NCI-H1092 (cell line): ENCODE measurements around the gene DEFB118.
"Not testable (repeated sequence)": the region's sequence is repeated elsewhere in the genome, so short reads cannot be mapped to it uniquely, and the experiment has no call there.

Experiments used
- DNase-seq: peaks from one replicate; lab custom pipeline; 2025; lab: John Stamatoyannopoulos, UW

The DEFB118 gene, protein sequence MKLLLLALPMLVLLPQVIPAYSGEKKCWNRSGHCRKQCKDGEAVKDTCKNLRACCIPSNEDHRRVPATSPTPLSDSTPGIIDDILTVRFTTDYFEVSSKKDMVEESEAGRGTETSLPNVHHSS

DNA sequence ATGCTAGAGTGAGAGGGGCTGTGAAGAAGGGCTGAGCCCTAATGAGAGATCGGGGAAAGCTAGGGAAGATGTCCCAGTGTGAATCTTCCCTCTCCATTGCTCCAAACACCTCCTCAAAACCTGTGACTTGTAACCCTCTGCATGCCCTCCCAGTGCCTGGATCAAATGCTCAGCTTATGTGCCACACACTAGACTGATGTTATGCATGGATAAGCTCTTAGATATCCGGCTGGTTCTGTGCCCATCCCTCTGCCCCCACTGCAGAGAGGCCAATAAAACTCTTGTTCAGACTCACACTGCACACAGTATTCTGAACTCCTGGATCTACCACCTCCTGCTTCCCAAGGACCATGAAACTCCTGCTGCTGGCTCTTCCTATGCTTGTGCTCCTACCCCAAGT is at the start of gene DEFB118:
TSS of gene DEFB118 (plus strand) at position 301 of the 400 bp plus-strand sequence. CDS start at position 351, 50 bp downstream.
- DNase-seq: no peak

DNA sequence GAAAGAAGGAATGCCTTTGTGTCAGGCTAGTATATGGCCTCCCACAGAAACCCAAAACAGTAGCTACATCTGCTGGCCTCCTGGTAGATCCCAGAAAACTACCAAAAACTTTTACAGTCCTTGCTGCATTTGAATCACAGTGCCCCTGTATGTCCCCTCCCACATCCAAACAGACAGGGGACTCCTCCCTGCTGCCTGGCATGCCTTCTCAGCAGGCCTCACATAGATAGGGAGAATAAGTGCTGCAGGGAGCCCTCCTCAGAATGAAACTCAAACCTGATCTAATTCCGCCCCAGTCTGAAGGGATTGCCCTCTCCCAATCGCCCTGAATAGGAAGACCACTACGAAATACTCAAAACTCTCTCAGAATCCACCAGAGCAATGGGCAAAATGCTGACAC is 45.9 kb upstream of the DEFB118 start:
- no peak for DNase-seq

DNA sequence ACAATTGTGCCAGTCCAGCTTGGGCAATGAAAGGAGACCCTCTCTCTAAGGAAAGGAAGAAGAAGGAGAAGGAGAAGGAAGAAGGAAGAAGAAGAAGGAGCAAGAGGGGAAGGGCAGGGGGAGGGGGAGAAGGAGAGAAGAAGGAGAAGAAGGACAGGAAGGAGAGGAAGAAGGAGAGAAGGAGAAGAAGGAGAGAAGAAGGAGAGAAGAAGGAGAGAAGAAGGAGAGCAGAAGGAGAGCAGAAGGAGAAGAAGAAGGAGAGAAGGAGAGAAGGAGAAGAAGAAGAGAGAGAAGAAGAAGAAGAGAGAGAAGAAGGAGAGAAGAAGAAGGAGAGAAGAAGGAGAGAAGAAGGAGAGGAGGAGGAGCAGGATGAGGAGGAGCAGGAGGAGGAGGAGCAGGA is 37.5 kb upstream of the DEFB118 start:
- no peak for DNase-seq

DNA sequence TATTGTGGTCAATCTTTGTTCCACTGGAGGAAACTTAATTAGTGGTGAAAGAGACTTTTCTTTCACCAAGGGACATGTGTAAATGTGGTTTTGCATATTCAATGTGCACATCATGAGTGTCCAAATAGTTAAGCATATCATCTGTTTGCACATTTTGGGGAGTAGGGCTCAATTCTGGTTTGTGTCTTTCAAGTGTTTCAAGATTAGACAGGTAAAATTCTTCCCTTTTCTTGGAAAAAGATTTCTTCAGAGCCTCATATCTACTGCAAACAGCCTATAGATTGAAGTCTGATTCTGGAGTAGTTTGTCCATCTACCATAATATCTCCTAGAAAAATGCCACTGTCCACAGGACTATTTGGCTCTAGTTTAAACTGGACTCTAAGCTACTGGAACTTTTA is 26.9 kb upstream of the DEFB118 start:
- DNase-seq: no peak

DNA sequence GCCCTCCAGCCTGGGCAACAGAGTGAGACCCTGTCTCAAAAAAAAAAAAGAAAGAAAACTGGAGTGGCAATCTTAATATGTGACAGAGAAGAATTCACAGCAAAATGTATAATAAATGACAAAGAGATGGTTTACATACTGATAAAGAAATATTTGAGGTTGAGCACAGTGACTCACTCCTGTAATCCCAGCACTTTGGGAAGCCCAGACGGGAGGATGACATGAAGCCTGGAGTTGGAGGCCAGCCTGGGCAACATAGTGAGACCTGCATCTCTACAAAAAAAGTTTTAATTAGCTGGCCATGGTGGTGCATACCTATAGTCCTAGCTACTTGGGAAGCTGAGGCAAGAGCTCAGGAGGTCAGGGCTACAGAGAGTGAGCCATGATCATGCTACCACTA is 12.4 kb upstream of the DEFB118 start:
- DNase-seq: no peak

DNA sequence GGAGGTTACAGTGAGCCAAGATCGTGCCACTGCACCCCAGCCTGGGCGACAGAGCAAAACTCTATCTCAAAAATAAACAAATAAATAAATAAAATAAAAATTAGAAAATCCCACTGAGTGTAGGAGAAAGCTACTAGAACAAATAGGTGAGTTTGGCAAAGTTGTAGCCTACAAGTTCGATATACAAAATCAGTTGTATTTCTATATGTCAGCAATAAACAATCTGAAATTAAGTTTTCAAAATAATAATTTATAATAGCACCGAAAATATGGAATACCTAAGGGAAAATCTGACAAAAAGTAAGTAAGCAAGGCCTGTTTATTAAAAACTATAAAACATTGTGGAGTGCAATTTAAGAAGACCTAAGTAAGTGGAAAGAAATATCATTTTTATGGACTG is 5.1 kb upstream of the DEFB118 start:
- DNase-seq: no peak

DNA sequence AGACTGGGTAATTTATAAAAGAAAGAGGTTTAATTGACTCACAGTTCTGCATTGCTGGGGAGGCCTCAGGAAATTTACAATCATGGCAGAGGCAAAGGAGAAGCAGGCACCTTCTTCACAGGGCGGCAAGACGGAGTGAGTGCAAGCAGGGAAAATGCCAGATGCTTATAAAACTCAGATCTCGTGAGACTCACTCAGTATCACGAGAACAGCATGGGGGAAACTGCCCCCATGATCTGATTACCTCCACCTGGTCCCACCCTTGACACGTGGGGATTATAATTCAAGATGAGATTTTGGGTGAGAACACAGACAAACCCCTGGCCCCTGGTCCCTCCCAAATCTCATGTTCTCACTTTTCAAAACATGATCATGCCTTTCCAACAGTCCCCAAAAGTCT is 4.1 kb upstream of the DEFB118 start:
- DNase-seq: not testable (repeated sequence)

DNA sequence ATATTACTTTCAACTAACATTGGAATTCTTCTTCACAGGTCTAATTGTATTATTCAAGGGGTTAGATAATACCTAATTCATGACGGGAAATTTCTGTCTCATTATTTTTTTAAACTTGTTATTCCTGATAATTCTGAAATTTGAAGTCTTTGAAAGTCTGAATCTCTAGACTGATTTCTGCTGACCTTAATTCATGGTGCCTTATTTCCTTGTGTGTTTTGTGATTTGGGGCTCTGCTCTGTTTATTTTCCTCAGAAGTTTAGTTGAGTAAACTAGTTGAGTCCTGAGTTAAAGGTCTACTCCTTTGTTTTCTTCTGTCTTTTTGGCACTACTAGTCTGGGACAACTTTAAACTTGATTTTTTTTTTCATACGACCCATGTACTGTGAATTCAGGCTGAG is 5.9 kb downstream of the DEFB118 start:
- no peak for DNase-seq

DNA sequence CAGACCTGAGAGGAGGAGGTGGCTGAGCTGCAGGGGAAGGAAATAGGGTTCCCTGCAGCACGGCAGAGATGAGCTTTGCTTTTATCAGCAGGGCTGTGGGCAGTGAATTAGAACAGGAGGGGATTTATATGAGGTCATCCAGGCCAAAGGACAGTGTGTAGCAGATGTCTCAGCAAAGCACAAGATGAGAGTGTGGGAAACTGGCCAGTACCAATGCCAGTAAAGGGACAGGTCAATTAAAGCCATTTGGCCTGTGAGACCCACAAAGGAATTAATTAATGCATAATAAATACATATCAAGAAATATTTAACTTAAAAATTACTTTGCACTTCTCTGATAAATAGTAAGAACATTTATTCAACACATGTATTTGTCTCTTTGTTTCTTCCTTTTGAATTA is 22.1 kb downstream of the DEFB118 start, which contains the start of gene DEFB119:
TSS of gene DEFB119 (minus strand) at position 101 of the 400 bp plus-strand sequence. CDS start 107 bp downstream, outside the sequence.
- DNase-seq: no peak

DNA sequence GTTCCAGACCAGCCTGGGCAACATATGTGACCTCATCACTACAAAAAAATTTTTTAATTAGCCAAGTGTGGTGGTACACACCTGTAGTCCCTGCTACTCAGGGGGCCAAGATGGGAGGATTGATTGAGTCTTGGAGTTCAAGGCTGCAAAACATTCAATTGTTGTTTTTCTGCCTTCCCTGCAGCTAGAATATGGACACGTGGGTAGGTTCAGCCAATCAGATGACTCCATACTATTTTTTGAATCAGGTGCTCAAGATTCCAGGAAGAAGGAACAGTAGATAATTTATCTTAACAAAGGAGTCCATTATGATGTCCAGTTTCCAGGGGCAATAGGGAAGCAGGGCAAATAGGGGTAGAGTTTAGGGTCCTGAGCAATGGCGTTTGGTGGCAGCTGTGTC is 24.4 kb downstream of the DEFB118 start:
- no peak for DNase-seq

DNA sequence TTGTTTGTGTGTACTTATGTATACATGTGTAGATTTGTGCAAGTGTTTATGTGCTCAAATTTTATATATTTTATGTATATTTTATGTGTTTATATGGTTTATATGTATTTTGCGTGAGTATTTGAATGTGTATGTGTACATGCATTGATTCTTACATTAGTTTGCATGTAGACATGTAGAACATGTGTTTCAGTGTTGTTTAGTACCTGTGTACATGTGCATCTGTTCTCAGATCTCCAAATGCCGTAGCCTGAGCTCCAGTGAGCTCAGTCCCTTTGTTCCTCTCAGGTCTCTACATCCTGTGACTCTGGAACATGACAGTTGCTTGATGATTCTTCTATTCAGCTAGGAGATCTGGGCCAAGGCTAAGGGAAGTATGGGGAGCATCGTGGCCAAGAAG is 26.5 kb downstream of the DEFB118 start:
- DNase-seq: no peak

DNA sequence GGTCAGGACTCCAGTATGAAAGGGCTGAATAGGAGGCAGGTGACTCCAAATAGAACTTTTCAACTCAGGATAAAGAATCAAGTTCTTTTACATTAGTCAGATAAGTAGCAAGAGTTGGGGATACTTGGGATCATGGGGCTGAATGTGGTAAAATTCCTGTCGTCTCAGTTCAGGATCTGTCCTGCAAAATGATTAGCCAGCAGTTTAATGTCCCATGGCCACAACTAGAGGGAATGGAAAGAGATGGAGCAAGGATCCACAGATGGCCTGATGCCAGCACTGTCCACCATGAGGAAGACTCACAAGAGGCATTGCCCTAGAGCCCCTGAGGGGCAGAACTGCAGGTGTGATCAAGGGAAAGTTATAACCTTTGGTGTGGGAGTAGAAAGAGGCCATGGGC is 35.5 kb downstream of the DEFB118 start:
- no peak for DNase-seq

DNA sequence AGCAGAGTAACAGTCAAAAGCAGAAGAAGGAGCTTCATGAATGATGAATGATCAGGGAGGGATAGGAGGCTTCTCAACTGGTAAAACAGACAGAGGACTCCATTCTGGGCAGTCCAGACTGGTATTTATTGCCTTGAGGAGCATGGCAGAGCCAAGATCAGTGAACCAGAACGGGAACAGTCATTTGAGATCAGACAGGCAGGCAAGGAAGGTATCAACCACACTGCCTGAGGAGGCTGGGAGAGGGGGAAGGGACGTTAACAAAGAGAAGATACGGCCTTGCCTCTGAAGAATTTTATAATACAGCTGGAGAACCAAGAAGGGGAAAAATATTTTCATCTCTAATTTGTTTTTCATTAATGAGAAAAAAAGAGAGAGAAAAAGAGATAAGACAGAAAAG is 37.7 kb downstream of the DEFB118 start, which contains the start of gene DEFB121:
TSS of gene DEFB121 (minus strand) at position 101 of the 400 bp plus-strand sequence. CDS start at position 38, 63 bp downstream.
- no peak for DNase-seq

DNA sequence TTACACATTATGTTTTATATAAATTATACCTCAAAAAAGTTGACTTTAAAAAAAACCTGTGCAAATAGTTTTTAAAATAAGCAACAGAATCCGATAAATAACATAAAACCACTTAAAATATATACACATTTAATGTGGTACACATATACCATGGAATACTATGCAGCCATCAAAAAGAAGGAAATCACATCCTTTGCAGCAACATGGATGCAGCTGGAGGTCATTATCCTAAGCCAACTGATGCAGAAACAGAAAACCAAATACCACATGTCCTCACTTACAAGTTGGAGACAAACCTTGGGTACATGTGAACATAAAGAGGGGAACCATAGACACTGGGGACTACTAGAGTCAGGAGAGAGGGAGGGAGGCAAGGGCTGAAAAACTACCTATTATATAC is 41.6 kb downstream of the DEFB118 start:
- no peak for DNase-seq

DNA sequence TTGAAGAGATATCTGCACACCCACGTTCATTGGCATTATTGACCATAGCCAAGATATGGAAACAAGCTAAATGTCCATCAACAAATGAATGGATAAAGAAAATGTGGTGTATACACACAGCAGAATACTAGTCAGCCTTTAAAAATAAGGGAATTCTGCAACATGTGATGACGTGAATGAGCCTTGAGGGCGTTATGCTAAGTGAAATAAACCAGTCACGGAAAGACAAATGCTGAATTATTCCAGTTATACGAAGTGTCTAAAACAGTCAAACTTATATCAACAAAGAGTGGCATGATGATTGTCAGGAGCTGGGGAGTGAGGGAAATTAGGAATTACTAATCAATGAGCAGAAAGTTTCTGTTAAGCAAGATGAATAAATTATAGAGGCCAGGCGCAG is 46.0 kb downstream of the DEFB118 start:
- no peak for DNase-seq

DNA sequence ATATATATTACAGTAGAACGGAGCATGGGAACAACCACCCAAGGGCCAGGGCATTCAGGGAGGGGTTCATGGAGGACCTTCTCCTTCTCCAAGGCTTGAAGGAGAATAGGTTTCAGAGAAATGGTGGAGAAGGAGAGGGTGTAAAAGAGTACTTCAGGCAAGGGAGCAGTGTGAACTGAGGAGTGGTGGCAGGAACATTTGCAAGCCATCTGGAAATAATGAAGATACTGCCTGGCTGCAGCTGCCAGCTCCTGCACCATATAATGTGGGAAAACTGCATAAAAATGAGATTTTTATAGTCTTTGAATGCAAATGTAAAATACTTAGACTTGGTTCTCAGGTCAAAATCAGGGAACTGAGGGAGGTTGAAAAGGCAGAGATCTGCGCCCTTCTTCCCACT is 47.3 kb downstream of the DEFB118 start:
- no peak for DNase-seq

DNA sequence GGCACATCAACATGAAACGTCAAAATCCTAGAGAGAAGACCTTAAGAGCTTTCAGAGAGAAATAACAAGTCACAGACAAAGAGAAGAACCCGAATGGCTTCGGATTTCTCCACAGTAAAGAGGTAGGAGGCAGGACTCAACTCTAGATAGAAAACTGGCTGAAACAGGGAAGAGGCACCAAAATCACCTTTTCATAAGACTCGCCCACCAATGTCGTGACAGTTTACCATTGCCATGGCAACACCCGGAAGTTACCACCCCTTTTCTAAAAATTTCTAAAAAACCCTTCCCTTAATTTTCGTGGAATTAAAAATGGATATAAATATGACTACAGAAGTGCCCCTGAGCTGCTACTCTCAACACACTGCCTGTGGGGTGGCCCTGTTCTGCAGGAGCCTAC is 49.9 kb downstream of the DEFB118 start:
- no peak for DNase-seq
